GM18861 (cell line): Measurements from ENCODE around the gene PNPLA8.
"Not testable (repeated sequence)": the region's sequence is repeated elsewhere in the genome, so short reads cannot be mapped to it uniquely, and the experiment has no call there.

ENCODE experiments used
- ATAC-seq: cut with Tn5 transposase; IDR thresholded peaks from one replicate; pipeline ENCODE4 v1.9.1; 2021; ENCODE audit not compliant: unreplicated experiment

The PNPLA8 gene

DNA sequence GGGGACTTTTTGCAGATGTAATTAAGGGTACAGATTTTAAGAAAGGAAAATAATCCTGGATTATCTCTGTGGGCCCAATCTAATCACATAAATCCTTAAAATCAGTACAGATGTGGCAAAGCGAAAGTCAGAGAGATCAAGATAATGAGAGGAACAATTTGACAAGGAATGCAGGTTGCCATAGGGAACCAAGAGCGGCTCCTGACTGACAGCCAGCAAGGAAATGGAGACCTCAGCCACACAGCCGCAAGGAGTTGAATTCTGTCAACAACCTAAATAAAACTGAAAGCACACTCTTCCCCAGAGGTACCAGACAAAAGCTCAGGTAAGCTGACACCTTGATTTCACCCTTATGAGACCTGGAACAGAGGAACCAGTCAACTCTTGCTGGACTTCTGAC lies 3.4 kb upstream of the PNPLA8 start:
- ATAC-seq = no peak

DNA sequence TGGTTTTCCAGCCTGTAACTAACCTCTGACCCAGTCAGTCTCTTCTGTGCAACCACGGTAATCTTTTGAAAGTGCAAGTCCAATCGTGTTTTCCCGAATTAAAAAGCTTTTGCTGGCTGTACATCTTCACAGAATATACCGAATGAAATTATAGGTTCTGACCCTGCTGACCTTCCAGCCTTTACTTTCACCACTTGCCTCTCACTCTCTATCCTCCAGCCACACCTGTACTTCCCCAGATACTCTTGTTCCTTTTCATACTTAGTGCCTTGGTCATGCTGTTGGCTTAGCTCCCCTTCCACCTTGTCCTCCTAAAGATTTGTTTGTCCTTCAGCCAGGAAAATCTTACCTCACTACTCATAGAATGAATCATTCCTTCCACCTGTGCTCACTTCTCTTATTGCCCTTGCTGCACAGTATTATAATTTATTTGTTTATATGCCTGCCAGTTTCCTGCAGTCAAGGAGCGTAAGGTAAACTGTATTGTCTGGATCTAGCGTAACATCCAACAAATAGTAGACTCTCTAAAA lies 2.3 kb upstream of the PNPLA8 start:
- no peak for ATAC-seq

DNA sequence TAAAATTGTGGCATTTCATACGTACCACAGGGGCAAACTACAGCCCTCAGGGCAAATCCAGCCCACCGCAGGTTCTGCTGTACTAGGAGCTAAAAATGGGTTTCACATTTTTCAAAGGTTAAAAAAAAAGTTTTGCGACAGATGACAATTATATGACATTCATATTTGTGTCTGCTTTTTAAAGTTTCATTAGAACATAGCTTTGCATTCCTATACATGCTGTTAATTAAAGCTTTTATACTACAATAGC lies 758 bp upstream of the PNPLA8 start:
- no peak for ATAC-seq

DNA sequence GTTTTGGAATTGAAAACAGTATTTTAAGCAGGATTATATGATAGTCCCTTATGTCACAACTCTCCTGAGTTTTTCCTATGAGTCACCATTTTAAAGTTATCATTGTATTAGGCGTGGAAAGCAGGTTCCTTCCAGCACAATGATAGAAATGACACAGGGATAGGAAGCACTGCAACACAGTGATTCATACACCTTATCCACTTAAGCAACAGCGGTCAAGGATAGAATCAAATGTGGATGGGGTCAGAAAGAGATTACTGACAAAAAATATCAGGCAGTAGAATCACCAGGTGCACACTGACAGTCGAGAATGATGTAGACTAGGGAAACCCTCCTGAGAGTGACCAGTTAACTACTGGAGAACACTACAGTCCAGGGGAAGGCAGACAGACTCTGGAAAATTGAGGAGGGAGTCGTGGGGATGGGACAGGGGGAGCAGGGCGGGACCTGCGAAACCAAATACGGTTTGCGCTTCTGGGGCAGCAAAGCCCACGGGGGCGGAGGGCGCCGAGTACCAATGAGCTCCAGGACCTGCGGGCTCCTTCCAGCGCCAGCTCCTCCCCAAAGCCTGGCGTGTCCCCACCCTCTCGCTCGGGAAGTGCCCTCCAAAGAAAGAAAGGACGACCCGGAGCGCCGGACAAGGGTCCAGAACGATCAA lies 479 bp downstream of the PNPLA8 start:
- peak; percentile 33 for ATAC-seq

DNA sequence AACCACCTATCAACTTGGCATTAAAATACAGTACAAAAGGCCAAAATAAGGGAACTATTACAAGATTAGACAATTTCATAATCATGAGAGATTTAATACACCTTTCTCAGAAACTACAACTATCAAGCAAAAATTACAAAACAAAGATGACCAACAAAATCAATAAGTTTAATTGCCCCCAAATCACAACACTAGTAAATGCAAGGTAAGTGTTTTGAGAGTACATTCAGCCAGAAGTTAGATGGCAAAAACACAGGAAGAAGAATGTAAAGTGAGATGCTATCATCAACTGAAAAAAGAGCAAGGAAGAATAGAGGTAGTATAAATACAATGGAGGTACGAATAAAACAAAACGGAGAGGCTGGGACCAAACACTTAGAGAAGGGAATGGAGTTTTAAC lies 3.2 kb downstream of the PNPLA8 start:
- no peak for ATAC-seq

DNA sequence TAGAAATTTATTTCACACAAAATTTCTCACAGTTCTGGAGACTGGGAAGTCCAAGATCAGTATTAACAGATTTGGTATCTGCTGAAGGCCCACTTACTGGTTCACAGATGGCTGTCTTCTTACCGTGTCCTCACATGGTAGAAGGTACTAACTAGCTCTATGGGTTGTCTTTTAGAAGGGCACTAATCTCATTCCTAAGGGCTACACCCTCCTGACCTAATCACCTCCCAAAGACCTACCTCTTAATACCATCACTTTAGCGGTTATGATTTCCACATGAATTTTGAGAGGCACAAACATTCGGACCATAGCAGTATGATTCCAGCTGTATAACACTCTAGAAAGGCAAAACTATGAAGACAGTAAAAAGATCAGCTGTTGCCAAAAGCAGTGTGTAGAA lies 8.0 kb downstream of the PNPLA8 start:
- no peak for ATAC-seq

DNA sequence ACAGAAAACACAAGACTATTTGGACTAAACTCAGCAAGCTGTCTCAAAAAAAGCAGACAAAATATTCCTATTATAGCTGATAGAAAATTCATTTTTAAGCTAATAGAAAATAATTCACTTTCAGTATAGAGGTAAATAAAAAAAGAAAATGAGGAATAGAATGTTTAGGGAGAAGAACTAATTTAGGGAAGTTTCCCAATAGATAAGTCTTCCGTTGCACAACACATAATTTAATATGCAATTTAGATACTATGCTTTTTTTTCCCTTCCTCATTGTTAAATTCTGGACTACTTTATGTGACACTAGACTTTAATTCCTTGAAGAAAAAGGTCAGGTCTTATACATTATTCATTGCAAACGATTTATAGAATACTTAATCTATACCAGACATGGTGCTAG lies 10.3 kb downstream of the PNPLA8 start:
- no peak for ATAC-seq

DNA sequence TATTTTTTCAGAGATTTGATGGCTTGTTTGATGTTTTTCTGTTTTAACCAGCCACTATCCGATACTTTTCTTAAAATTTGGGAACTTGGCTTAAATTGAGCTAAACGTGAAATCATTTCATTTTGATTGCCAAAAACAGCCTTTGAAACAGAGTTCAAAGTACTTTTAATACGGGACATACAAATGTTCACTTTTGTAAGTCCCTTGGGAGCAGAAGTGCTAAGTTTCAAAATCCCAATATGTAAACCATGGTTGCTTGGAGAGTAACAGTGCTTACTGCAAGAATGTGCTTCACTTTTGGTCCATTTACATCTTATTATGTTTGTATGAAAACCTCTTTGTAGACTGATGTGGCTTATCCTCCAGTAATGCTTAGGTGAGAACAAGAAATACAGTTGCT lies 10.9 kb downstream of the PNPLA8 start:
- ATAC-seq = no peak

DNA sequence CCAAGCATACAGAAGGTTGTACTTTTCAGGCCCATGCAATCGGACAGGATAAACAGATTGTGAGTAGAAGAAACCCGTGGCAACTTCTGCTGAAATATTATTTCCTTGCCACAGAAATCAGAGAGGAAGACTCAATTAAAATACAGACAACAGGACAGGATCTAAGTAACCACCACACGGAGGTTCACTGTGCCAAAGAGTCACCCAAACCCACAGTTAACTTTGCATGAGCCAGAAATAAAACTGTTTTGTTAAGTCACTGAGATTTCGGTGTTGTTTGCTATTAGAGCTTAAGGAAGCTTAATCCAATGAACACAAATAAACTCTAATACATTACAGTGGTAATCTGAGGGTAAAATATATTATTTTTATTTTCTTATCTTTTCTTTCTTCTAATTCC lies 14.0 kb downstream of the PNPLA8 start:
- ATAC-seq = no peak

DNA sequence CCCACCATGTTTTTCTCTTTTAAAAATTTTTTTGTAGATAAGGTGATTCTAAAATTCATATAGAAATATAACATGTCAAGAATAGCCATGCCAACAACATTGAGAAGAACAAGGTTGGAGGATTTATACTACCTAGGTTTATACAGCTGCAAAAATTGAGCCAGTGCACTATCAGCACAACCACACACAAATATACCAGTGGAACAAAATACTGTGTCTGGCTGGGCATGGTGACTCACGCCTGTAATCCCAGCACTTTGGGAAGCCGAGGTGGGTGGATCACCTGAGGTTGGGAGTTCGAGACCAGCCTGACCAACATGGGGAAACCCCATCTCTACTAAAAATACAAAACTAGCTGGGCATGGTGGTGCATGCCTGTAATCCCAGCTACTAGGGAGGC lies 21.4 kb downstream of the PNPLA8 start:
- not testable (repeated sequence) for ATAC-seq

DNA sequence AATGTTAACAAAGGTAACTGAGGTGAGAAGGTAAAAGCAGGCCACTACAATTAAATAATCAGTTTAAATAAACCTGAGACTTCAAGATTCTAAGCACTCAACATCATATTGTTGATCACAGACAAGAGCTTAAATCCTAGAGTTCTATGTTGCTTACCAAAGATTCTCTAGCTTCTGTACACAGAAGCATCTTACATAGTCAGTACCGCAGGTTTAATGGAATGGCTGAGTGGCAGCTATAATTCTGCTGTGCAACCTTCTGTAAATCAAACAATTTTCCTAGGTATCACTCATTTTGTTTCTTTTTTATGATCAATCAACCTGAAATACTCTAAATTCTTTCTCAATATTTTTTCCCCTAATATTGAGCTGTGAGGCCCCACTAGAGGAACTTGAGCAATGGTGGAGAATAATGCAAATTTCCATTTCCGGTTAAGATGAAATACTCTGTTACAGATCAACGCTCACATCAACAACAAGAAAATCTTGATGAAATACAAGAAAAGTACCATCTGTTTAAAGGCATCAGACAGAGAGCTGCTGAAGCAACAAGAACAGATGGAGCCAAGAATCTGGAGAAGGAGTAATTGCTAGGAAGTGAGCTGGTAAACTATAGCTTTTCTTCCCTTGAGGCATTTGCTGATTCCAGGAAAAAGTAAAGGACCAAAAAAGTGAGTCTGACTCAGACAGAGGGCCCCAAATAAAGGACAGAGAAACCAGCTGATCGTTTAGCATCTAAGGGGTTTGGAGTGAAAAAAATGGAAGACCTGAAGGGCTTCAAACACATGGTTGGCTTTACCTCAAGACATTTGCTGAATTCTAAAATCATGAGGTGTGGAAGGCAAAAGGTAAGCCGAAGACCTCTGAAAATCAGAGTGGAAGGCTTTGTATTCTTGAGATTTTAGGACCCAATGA lies 22.6 kb downstream of the PNPLA8 start:
- peak; percentile 97 for ATAC-seq

DNA sequence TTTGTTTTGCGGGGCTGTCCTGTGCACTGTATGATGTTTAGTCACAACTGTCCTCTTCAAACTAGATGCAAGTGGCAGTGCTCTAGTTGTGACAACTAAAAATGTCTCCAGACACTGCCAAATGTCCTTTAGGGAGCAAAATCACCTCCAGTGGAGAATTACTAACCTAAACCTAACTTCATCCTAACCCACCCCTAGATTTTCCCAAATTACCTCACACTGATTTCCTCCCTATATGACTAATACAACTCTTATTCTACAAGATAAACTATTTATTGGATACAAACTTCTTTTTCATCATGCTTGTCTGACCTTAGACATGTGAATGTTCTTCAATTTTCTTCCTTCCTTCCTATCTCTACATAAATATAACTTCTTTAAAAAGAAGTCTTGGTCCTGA lies 26.4 kb downstream of the PNPLA8 start:
- no peak for ATAC-seq

DNA sequence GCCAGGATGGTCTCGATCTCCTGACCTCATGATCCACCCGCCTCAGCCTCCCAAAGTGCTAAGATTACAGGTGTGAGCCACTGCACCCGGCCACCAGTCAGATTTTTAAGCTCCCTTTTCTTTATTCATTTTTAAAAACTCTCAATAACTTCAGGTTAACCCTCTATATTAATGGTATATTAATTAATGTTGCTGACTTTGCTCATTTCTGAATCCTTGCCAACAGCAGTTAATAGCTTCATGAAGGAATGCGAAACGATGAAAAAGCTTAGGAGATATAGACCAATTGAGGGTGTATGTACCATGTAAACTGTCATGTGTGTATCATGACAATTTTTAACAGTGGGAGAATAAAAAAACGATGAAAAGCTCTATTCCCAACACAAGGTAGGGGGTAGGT lies 27.5 kb downstream of the PNPLA8 start:
- no peak for ATAC-seq

DNA sequence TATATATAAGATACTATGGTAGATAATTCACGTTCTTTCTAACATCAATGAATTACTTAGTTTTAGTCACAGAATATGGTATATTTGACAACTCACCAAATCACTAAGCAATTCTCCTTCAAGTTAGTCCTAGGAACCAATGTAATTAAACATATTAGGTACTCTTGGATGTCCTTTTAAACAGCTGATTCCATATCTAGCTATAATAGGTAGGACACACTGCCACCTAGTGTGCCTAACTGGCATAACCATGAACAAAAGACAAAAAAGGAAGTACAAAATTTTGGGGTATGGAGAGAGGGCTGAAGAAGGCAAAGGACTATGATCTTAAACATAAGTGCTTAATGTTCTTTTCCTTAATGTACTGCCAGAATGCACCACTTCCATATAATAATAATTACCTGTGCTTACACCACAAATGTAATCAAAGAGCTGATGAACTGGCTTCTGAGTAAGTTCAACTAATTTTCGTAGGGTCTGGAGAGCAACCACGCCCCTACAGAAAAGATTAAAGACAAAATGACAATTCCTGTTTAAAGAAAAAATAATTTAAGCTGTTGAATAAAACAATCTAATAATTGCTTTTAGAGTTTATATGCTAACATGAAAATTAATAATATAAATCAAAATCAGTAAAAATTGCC lies 28.7 kb downstream of the PNPLA8 start:
- peak; percentile 83 for ATAC-seq

DNA sequence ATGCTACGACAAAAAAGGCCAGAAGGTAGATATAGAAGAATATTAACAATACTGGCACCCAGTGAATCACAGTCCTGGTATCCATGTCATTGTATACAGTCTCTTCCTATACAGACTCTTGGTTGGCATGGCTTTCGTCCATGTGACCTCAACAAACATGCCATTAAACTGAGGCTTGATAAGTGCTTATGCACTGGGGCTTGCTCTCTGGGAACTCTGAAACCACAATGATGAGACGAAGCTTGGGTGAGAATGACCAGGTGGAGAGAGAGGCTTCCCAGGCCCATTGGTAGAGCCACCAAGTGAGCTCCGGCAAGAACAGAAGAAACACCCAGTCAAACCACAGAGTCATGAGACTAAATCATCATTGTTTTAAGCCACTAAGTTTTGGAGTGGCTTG lies 33.2 kb downstream of the PNPLA8 start:
- no peak for ATAC-seq

DNA sequence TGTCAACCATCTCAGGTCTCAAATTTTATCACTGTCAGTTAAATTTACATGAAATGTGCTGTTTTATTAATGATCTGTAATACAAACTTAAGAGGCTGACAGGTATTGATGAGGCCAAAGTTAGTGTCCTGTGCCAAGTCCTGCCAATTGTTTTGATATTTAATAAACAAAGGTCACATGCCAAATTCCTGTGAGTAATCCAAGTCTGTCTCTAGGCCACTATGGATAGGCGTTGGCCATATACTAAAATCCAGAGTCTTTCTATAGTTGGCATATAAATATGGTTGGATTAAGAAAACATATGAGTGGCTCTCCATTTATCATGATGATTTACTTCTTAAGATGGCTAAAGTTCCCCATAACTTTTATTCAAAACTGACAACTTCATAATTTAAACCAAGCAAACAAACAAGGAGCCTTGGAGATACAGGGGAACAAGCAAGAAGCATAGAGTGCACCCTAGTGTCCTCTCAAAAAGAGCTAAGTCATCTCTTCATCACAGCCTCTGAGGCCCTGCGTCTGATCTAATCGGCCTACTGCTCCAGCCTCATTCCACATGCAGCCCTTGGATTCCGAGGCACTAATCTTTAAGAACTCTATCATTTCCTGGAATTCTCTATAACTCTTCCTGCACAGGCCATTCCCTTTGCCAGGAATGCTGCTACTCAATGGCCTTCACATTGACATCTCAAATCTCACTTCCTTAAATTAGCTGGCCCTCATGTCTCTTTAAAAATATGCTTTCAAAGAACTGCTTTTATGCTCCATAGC lies 37.0 kb downstream of the PNPLA8 start:
- no peak for ATAC-seq

DNA sequence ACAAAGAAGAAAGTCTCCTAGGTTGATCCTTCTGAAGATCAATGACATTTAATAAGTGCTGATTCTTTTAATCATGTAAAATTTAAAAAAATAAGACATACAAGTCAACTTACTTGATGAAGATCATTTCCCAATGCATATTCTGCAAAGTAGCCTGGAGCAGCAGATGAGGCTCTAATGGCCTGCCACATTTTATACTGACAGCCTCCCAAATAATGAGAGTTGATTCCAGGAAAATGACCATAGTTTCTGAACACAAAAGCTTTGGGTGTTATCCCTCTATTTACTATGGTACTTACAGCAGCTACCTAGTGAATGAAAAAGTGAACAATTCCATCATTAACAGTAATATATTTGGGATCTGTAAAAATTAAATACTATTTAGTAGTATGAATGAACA lies 38.3 kb downstream of the PNPLA8 start:
- ATAC-seq = no peak

DNA sequence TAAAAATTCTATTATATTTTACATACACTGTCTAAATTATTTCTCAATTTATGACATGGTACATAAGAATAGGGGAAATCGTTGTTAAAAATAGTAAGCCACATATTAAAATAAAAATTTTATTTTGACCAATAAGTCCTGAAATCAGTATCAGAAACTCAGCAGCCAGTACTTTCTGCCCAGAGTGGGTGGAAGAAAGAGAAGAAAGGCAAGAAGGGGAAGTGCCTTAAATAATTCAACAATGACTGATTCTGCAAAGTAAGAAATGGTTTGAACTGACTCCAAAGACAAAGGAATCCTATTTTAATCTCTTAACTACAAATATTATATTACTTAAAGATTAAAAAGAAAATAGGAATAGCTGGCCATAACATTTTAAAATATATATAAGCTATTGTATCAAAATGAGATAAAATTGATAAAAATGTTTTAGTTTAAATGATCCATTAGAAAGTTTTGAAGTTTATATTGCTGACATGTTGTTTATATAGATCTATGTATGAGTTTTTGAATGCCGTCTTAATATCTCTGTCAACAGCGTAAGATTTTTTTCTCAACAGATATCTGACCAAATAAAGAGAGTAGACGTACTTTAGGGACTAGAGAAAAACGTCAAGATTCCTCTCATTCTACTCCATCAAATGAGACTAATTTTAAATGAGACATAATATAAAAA lies 39.5 kb downstream of the PNPLA8 start:
- no peak for ATAC-seq

DNA sequence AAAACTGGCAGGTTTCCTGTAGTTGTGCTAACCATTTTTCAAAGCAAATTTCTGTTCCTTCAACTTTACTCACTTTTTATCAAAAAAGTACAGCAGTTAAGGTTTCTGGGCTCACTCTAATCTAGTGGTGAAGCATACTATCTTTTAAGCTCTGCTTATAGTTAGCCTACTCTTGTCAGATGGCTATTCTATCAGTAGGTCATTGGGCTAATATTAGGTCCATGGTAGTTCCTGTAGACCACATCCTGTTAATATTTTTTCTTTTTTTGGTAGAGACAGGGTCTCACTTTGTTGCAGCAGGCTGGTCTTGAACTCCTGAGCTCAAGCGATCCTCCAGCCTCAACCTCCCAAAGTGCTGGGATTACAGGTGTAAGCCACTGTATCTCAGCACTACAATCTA lies 41.8 kb downstream of the PNPLA8 start:
- no peak for ATAC-seq

DNA sequence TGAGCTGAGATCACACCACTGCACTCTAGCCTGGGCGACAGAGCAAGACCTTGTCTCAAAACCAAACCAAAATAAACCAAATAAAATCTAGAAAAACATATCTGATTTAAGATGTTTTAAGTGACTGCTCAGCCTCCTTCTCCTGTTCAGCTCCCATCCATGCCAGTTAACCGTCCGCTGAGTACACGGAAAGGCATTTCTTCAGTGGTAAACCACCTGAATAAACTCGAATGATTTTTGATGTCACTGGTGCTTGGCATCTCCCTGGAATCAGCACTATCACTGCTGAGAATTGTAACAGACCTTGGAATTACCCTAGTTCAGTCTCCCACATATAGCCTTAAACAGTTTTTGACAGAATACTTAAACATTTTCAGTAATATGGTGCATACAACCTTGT lies 45.6 kb downstream of the PNPLA8 start:
- no peak for ATAC-seq

DNA sequence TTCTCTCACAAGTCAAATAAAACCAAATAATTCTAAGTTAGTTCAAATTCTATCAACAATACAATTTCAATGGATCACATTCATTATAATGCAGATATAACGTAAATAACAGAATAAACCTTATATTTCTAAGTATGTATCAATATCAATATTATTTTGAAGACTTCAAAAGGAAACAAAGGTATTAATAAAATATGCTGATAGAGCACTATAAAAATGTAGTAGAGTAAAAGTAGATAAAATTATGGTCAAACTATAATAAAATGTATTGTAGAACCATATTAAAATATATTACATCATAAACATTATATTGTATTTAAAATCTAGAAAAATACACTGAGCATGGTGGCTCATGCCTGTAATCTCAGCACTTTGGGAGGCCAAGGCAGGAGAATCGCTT lies 46.2 kb downstream of the PNPLA8 start:
- ATAC-seq = no peak
